ENCODE results near the gene KCNIP4.
"Not testable (repeated sequence)": the region's sequence is repeated elsewhere in the genome, so short reads cannot be mapped to it uniquely, and the experiment has no call there.

The KCNIP4 gene

DNA sequence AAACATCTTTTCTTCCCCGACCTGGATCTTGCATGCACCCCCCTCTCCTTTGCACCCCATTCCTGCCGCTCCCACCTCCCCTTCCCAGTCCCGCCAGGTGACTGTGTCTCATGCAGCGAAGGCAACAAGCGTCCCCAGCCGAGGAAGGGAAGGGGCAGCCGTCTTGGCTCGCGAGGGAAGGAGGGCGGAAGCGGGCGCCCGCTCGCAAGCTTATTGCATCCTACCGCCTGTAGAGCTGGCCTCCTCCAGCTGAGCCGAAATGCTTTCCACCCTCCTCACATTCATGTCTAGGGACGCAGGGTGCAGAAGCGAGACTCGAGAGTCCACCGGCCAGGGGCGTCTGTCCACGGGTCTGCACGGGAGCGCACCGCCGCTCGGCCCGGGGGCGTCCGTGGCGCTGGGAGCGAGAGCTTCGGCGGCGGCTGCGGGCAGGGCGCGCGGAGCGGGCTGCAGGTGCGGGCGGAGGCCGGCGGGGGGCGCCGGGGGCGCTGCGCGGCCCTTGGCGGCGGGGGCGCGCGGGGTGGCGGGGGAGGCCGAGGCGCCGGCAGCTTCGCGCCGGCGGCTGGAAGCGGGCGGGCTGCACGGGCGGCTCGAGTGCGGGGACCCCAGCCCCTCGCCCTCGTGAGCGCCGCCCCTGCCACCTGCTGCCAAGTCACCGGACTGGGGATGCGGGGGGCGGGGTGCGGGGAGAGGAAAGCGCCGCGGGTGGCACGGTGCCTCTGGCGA is at the start of gene KCNIP4:
TSS of gene KCNIP4 (minus strand) at position 426 of the 726 bp plus-strand sequence.
- DNase-seq (ENCODE audit: low read depth): no peak

DNA sequence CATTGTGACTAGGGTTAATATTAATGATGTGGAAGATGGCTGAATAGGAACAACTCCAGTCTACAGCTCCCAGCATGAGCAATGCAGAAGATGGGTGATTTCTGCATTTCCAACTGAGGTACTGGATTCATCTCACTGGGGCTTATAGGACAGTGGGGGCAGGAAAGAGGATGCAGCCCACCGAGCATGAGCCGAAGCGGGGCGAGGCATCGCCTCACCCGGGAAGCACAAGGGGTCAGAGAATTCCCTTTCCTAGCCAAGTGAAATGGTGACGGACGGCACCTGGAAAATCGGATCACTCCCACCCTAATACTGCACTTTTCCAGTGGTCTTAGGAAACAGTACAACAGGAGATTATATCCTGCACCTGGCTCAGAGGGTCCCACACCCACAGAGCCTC is 48.0 kb upstream of the KCNIP4 start:
- DNase-seq (ENCODE audit: low read depth): not testable (repeated sequence)

DNA sequence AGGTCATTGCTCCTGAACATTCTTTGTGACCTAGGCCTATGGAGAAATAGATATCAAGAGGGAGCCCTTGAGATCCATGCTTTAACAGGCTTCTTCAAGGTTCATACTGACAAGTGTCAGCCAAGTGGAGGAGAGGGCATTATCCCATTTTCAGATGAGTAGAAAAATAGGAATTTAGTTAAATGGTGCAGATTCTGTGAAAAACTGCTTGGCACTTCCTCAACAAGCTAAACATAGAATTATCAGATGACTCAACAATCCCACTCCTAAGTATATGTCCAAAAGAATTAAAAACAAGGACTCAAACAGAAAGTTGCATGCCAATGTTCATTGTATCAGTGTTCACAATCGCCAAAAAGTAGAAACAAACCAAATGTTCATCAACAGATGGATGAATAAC is 43.8 kb upstream of the KCNIP4 start:
- no peak for DNase-seq (ENCODE audit: low read depth)

DNA sequence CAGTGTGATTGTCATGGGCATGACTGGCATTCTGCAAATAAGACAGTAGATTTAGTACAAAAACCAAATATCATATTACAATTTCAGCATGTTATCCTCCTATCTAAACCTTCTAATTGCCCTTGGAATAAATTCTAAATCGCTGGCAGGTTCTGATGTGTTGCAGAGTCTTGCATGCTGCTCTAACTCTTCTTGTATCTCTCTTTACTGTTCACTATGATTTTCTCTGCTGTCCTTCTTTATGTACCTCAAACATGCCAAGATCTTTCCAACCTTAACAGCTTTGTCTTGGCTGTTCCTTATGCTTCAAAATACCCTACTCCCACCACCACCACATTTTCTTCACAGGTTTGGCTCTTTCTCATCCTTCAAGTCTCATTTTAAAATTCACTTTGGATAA is 43.0 kb upstream of the KCNIP4 start:
- no peak for DNase-seq (ENCODE audit: low read depth)

DNA sequence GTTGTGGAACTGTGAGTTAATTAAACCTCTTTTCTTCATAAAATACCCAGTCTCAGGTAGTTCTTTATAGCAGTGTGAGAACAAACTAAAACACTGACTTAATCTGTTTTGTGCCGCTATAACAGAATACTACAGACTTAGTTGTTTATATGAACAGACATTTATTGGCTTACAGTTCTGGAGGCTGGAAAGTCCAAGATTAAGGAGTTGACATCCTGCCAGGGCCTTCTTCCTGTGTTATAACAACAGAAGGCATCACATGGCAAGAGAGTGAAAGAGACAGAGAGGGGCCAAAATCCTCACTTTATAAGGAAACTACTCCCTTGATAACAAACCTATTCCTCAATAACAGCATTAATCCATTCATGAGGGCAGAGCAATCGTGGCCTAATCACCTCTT is 42.5 kb upstream of the KCNIP4 start:
- no peak for DNase-seq (ENCODE audit: low read depth)

DNA sequence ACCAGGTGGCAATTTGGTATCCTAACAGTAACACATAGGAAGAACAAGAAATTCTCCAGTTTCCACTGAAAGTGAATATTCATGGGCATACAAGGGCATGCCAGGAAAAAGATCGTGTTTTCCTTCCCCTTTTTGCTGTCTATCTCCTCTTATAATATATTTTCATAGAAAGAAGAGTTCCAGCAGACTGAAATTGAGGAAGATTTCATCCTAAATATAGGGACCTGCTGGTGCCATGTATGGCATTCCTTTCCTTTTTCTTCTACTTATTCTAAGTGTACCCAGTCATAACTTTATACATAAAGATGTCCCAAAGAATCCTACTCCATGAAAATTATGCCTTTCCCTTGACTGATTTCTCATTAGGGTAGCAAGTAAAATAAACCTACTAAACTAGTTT is 40.8 kb upstream of the KCNIP4 start:
- no peak for DNase-seq (ENCODE audit: low read depth)

DNA sequence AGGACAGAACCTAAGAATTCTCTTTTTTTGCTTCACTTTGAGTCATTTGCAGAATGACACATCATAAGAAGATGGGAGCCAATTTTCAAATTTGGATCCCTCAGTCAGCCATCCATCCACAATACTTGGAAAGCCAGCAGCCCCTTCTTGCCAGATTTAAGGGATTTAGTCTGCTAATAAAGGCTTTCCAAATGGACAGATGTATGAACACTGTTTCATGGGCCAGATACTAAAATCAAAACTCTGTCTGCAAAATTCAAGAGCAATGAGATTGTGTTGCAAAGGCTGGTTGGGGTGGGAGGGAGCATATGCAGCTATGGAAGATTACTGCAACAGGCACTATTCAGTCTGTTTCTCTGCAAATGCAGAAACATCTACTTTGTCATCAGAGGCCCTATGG is 37.7 kb upstream of the KCNIP4 start:
- DNase-seq (ENCODE audit: low read depth): no peak

DNA sequence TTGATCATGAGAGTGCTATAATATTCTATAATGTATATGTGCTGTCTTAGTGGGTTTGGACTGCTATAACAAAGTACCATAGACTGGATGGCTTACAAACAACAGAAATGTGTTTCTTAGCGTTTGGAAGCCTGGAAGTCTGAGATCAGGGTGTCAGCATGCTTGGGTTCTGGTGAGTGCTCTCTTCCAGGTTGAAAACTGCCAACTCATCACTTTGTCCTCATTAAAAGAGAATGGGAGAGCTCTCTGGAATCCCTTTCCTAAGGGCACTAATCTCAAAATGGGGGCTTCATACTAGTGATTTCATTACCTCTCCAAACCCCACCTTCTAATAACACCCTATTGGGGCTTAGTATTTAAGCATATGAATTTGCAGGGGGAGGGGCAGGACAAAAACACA is 33.5 kb upstream of the KCNIP4 start:
- no peak for DNase-seq (ENCODE audit: low read depth)

DNA sequence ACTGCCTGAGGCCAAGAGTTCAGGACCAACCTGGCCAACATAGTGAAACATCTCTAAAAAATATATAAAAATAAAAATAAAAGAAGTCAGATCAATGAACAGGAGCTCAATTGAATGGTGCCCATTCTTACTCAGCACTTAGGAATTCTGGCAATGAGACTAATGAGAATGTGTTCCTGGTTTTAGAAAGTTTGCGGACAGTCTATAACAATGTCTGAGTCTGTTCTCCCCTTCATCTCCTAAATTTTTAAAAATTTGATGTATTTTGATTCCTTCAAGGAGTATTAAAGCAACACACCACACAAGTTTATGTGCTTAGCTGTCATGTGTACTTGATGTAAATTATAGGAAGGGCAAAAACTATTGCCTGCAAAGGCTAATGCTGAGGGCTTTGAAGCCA is 30.6 kb upstream of the KCNIP4 start:
- DNase-seq (ENCODE audit: low read depth): no peak

DNA sequence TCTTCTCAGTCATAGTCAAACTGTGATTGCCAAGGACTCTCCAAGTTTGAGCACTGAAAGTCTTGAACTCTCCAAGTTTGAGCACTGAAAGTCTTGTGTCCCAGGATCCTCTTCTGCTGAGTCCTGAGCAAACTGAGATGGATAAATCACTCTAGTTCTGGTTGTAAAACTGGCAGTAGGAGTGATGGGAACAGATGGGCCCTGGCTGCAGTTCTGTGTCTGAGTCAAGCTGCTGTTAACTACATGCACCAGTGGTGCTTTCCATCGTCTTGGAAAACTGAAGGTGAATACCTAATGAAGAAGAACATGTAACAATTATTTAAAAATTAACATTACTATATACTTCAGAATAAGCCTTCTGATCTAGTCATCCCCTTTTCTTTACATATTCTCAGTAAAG is 27.6 kb upstream of the KCNIP4 start:
- DNase-seq (ENCODE audit: low read depth): no peak

DNA sequence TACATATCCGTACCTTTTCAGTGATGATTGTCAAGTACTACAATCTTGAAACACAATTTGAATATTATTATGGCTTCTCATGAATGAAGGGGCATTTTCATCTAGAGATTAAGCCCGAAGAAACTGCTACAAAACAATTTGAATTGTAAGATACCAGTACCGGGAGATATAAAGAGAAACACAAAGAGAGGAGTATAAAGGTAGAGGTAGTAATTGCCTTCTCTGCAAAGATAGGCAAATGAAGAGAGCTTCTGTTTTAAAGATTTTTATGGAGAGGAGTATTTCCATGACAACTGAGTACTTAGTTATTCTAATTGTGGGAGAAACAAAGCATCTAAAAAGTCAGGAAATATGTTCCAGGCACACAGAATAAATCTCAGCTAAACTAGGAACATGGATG is 25.3 kb upstream of the KCNIP4 start:
- DNase-seq (ENCODE audit: low read depth): no peak

DNA sequence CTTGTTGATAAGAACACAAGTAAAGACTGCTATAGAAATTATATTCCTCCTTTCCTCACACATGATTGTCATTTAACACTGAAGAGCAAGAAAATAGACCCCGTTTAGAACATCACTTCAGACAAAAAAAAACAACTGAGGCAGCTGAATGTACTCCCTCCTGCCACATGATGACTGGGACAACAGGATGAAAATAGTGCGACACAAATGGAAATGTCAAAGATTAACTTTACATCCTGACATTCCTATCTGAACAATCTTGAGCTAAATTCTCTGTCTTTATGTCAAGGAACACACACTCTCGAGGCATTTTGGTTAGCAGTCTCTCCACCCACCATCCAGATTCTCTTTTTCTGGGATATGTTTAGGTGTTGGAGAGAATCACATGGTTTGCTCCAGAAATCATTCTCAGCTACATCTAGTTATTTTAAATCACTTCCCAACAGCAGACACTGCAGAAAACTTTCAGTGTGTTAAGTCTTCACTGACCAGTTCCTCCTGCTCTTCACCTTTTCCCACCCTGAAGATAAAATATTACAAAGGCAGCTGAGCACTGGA is 16.3 kb upstream of the KCNIP4 start:
- no peak for DNase-seq (ENCODE audit: low read depth)

DNA sequence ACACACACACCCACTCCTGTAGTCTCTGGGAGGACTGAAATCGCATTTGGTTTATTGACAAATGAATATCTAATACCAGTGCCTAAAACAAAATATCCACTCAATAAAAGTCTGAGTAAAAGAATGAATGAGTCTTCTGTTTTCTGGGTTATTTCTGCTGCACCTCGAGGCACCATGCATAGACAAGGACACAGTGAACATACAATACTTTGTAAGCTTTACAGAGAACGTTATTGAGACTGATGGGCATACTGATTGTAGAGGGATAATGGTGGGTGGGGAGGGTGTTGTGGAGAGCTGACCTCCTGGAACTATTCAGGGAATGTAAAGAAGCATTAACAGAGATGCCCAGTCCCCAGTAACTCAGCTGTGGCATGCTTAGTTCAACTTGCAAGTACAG is 14.1 kb upstream of the KCNIP4 start:
- DNase-seq (ENCODE audit: low read depth): no peak

DNA sequence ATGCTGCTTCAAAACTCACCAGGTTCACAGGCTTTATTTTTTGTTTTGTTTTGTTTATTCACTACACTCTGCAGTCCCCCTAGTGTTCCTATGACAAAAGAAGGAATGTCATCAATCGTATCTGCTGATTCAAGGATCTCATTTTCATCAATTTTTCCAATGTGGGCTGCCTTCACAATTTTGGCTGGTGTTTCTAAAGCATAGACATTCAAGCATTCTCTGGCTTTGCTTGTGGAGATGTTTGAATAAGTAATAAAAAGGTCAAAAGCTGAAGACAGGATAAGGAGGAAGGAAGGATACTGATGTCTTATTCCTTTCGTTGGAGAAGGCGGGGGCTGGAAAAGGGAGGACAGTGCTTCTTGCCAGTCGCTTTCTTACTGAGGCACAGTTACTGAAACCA is 12.2 kb upstream of the KCNIP4 start:
- no peak for DNase-seq (ENCODE audit: low read depth)

DNA sequence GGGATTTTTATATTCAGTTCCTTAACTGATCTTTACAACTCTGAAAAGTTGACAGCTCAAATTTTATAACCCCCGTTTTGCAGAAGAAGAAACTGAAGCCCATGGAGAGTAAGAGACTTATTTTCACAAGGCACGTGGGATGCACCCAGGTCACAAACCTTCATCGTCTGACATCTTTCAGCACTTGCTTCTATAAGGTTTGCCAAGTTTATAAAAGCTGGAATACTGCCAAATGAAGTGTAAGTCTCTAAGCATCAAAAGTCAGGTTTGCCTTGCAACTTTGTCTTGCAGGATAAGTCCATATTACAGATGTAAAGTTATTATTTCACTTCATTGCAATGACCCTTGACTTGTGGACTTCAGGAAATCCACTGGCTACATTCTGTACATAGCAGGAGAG is 6.3 kb upstream of the KCNIP4 start:
- no peak for DNase-seq (ENCODE audit: low read depth)

DNA sequence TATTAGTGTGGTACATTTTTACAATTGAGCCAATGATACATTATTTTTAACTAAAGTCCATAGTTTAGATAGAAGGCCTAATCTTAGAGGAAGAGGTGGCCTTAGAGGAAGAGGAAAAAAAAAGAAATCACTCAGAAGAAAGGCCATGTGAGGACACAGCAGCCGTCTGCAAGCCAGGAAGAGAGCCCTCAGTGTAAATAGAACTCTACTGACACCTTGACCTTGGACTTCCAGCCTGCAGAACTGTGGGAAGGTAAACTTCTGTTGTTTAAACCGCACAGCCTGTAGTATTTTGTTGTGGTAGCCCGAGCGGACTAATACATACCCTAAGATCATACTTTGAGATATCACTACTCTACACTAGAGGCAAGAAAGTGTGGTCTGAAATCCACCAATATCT is 5.1 kb upstream of the KCNIP4 start:
- DNase-seq (ENCODE audit: low read depth): no peak

DNA sequence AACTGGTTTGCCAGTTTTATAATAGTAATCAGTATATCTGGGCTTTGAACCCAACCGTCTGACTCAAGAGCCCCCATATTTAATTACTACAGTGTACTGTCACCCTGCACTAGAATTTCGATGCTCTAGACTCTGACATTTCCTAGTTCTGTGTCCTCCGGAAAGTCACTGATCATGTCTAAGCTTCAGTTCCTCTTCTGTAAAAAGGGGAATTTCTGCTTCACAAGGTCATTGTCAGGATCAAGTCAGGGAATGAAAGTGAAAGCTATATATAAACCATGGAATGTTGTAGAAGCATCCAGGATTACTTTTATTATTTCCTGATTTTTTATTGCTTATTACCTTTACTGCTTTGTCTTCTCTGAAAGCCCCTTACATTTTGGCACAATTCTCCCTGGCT is 4.0 kb upstream of the KCNIP4 start:
- DNase-seq (ENCODE audit: low read depth): no peak

DNA sequence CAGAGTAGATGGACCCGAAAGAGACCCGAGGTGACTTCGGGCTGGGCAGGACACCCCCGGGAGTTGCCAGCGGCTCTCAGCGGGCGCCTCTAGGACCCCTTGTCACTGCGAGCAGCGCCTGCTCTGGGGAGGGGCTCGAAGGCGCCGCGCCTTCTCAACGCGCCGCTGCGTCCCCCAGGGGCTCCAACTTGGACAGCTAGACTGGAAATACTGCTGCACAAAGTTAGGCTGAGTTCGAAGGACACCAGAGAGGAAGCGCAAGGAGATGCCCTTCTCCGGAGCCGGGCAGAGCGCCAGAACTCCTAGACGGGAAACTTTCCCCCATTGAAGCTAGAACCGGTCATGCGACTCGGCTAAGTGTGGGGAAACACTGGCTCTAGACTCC is 493 bp upstream of the KCNIP4 start:
- DNase-seq (ENCODE audit: low read depth): no peak

DNA sequence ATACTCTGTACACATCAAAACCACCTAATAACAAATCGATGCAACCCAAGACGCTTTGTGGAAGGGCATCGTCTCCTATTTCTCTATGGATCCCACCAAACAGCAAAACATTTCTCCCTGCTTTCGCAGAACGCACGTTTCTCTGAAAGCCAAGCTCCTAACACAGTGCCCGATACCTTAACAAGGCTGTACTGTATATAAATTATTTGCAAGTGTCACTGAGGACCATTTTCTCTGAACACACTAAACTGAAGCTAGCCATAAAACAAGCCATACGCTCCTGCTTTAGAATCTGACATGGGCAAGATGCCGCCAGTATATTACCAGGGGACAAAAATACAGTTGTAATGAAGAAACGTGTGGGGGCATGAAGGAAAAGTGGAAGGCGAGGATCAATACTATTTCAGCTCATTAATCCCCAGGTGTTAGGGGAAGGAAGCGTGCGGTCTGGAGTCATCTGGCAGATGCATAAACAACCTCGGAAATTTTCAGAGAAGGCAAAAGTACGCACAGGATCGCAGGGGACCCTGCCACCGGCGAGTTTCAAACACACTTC is 703 bp downstream of the KCNIP4 start:
- DNase-seq (ENCODE audit: low read depth): no peak

DNA sequence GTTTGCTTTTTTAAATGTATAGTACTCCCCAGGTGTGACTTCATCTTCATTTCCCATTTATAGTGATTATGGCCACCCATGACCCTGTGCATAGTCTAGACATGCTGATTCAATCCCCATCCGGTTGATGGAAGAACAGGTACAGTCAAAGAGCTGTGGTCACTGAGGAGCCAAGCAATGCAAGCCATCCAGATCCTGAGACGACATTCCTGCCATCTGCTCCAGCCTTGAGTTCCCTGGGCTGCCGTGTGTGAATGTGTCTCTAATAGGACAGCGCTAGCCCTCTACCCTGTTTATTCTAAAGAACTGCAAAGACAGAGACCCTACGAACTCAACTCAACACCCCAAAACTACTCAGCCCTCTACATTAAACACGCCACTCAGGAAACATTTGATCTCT is 1.7 kb downstream of the KCNIP4 start:
- DNase-seq (ENCODE audit: low read depth): no peak

DNA sequence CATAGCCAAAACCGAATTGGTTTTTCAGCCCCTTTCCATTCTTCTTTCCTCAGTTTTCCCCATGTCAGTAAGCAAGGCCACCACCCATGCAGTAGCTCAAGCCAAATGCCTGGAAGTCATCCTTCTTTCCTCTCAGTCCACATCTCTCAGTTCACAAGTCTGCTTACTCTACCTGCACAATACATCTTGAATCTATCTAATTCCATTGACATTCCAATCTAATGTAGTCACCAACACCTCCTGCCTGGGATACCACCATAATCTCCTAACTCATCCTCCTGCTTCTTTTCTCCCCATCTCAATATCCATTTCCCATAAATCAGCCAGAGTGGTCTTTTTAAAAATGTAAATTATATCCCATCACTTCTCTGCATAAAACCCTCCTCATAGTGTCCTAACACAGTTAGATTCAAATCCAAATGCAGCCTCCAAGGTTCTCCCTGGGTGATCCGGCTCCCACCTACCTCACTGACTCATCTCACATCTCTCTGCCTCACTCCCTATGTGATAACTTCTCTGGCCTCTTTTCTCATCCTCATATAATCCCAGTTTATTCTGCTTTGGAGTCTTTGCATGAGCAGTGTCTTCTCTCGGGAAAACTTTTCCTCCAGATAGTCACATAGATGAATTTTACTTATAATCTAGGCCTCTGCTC is 26.9 kb downstream of the KCNIP4 start:
- DNase-seq (ENCODE audit: low read depth): no peak

DNA sequence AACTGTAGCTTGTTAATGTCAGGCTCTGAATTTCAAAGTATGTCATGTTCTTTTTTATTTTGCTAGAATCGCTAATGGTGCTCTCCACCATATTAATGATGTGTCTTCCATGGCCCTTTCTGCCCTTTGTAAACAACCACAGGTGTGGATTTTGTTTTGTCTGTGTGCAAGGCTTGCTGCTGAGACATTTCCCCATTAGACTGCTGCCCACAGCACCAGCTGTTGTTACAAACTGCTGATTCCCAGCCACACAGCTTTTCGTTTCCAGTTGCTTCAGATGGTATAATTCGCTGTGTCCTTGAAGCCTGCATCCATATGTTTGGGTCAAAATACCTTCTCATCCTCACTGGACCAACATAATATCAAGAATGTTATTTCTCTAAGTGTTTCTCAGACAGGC is 32.8 kb downstream of the KCNIP4 start:
- DNase-seq (ENCODE audit: low read depth): no peak

DNA sequence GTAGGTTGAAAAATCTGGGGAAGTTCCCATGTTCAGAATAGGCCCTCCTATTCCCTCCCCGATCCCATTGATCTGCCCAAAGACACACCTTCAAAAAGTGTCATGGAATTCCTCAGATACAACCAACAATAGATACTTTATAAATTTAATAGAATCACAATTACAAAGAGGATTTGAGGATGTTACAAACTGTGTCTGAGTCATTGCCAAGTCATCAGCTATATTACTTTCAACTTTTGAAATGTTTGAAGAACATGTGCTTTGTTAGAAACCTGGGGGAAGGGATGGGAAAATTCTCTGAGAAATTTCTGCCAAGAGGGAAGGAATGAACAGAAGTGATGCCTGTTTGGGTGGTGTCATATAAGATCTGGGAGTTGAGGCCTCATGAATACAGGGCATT is 46.7 kb downstream of the KCNIP4 start:
- no peak for DNase-seq (ENCODE audit: low read depth)

DNA sequence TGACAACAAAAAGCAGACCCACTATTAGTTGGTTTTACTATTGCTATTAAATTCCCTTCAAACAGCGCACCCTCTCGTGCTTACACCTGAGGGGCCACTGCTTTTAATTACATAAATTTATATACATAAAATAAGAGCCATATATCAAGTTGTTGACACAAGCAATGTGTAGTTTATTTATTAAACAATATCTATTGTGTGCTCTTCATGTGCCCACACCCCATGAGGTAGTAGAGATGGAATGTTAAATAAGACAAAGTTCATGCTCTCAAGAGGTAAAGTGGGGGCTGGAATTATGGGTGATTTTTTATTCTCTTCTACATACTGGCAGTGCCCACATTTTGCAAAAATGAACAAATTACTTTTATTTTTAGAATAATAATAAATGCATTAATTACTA is 47.3 kb downstream of the KCNIP4 start:
- no peak for DNase-seq (ENCODE audit: low read depth)

All from stimulated activated CD8-positive, alpha-beta memory T cell treated with anti-CD3 and anti-CD28 coated beads, Interleukin-4, amount 100 ng/mL, for 24 hours (primary cell).